ENCODE measurements around the gene PDZRN3.

Gene PDZRN3

DNA sequence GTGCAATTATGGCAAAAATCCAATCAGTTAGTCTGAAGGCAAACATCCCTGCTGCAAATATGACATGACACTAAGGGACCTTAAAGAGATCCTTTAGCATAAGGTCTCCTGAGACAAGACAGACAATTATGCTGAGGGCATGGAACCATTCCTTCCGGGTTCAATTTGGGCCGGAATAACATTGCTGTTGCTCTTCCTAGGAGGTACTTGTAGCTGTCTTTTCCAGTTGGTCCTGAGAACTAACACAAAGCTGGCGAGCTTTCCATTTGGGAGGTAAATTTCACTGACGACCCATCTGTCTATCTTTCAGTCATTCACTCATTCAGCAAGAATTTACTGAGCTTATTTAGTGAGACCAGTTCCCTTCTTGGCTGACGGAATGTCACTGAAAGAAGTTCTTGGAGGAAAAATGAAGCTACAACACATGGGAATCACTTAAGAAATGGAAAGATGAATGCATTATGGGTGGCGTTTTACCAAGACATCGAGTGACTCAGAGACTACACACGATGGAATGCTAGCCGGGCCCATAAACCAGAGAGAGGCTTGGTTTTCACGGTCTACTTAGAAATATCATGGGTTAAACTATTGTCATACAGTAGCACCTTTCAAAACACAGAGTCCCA, 215.5 kb downstream of the PDZRN3 start:
- TF ChIP-seq, protein P1, sequence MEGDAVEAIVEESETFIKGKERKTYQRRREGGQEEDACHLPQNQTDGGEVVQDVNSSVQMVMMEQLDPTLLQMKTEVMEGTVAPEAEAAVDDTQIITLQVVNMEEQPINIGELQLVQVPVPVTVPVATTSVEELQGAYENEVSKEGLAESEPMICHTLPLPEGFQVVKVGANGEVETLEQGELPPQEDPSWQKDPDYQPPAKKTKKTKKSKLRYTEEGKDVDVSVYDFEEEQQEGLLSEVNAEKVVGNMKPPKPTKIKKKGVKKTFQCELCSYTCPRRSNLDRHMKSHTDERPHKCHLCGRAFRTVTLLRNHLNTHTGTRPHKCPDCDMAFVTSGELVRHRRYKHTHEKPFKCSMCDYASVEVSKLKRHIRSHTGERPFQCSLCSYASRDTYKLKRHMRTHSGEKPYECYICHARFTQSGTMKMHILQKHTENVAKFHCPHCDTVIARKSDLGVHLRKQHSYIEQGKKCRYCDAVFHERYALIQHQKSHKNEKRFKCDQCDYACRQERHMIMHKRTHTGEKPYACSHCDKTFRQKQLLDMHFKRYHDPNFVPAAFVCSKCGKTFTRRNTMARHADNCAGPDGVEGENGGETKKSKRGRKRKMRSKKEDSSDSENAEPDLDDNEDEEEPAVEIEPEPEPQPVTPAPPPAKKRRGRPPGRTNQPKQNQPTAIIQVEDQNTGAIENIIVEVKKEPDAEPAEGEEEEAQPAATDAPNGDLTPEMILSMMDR (IDR thresholded peaks at IDR 0.05; ENCODE audit: extremely low read depth, insufficient read depth, missing control alignments): no peak
- no peak for DNase-seq (ENCODE audit: low spot score)
- in situ Hi-C loops (cut with MboI; ENCODE audit: low pct_unique_long_range_greater_than_20kb, low sequenced_read_pairs, unreplicated experiment): no loop called here

DNA sequence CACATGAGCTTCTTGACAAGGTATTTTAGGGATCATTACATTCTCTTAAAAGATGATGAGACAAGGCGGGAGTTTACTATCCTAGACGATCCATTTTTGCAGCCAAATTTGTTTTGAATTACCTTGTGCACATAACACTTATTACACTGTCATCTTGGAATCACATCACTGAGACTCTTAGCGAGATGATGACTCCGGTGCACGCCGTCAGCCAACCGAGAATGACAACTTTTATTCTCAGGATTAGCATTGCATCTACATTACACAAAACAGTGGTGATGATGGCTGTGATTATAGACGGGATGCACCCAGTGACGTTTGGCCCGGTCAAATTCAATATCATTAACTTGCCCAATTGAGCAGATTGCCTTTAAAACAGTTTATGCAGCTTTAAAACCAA, 216.1 kb downstream of the PDZRN3 start:
- DNase-seq (ENCODE audit: low spot score): no peak
- in situ Hi-C loops (cut with MboI; ENCODE audit: low pct_unique_long_range_greater_than_20kb, low sequenced_read_pairs, unreplicated experiment): no loop called here
- TF ChIP-seq, protein P1 (IDR thresholded peaks at IDR 0.05; ENCODE audit: extremely low read depth, insufficient read depth, missing control alignments): no peak

DNA sequence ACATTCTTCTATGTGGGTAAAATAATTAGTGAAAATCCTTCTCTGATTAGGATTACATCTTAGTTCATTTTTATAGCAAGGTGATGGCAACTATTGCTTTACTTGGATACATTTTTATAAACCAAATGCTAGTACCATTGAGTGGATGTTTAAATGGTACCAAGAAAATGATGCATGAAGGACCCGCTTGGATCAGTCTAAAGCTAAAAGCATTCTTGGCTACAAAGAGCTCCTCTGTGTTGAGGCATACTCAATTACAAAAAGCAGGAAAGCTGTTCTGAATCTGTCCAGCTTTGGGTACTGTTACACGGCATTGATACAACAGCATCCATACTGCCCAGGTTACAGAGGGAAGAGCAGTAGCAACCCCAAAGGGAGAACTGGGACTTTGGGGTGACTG, 217.2 kb downstream of the PDZRN3 start:
- no peak for DNase-seq (ENCODE audit: low spot score)
- TF ChIP-seq, protein P1 (IDR thresholded peaks at IDR 0.05; ENCODE audit: extremely low read depth, insufficient read depth, missing control alignments): no peak
- in situ Hi-C loops (cut with MboI; ENCODE audit: low pct_unique_long_range_greater_than_20kb, low sequenced_read_pairs, unreplicated experiment): no loop called here

DNA sequence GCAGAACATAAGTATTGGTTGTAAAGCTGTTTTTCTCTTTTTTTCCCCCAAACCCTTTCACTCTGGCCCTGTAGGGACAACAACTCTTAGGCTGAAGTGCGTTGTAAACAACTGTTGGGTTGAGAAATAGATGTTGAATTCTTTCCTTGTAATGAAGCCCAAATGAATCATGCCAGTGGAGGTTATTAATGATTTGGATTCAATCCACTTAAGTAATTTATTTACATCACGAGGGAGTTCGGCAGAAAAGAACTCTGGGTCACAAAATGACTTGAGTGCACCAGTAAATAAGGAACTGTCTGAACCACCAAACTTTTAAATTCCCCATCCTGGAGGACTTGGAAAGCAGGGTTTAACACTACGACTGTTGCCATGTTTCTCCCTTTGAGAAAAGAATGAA, 218.9 kb downstream of the PDZRN3 start:
- in situ Hi-C loops (cut with MboI; ENCODE audit: low pct_unique_long_range_greater_than_20kb, low sequenced_read_pairs, unreplicated experiment): no loop called here
- no peak for DNase-seq (ENCODE audit: low spot score)
- TF ChIP-seq, protein P1 (IDR thresholded peaks at IDR 0.05; ENCODE audit: extremely low read depth, insufficient read depth, missing control alignments): no peak

DNA sequence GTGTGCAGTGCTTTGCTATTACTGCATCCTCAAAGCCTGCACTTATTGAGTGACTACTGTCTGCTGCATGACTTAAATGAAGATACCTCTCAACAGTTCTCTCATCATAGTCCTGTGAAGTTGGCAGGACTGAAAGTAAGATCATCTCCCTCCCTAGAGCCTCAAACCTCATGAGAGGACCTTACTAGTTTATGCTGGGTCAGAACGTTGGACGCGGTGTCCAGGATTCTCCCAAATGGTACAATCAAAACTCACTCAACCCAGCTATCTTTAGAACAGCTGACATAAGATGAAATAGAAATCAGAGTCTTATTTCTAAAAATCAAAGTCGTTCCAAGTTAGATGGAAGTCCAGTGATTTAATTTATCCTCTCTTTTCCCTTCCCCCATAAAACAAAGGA, 219.7 kb downstream of the PDZRN3 start:
- TF ChIP-seq, protein P1 (IDR thresholded peaks at IDR 0.05; ENCODE audit: extremely low read depth, insufficient read depth, missing control alignments): no peak
- no peak for DNase-seq (ENCODE audit: low spot score)
- in situ Hi-C loops (cut with MboI; ENCODE audit: low pct_unique_long_range_greater_than_20kb, low sequenced_read_pairs, unreplicated experiment): no loop called here

DNA sequence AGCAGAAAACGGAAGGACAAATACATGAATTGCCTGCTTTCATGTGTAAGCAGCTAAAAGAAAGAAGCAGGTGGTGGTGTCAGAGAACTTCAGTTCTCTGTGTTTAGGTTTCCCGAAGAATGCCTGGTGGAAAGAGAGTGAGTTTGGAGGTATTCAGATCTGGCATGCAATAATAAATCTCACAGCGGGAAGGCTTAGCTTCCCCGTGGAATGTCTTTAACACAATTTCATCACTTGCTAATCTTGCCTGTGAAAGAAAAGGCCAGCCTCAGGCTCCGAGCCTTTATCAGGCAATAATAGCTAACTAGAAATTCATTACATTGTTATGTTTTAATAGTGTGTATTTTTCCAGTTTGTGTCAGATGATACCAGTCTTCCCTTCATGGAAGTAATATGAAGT, 220.3 kb downstream of the PDZRN3 start:
- in situ Hi-C loops (cut with MboI; ENCODE audit: low pct_unique_long_range_greater_than_20kb, low sequenced_read_pairs, unreplicated experiment): no loop called here
- no peak for DNase-seq (ENCODE audit: low spot score)
- TF ChIP-seq, protein P1 (IDR thresholded peaks at IDR 0.05; ENCODE audit: extremely low read depth, insufficient read depth, missing control alignments): no peak
